NCI-H526 (cell line): ENCODE data around the gene SCUBE1.

ENCODE experiments used
- DNase-seq, 2 experiments: peaks; one replicate each; lab custom pipeline; 2025; lab: John Stamatoyannopoulos, UW

SCUBE1 gene

DNA sequence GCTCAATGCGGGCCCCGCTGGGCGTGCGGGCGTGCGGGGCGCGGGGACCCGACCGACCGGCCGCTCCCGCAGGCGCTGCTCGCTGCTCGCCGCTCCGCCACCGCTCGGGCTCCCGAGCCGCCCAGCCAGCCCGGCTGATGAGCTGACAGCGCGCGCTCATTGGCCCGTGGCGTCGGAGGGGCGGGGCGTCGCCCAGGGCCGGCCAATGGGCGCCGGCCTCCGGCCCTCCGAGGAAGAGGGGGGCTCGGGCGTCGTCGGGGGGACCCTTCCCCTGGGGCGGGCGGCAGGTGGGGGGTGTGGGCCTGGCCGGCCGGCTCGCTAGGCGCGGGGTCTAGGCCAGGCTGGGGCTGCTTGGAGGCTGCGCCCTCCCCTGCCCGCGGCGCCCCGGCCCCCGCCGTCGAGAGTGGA is at the start of gene SCUBE1:
Gene SCUBE1 (minus strand): TSS at position 111 of the 408 bp plus-strand sequence. CDS start 111 bp downstream, outside the sequence.
- peak; percentile 18 to 78 for DNase-seq

DNA sequence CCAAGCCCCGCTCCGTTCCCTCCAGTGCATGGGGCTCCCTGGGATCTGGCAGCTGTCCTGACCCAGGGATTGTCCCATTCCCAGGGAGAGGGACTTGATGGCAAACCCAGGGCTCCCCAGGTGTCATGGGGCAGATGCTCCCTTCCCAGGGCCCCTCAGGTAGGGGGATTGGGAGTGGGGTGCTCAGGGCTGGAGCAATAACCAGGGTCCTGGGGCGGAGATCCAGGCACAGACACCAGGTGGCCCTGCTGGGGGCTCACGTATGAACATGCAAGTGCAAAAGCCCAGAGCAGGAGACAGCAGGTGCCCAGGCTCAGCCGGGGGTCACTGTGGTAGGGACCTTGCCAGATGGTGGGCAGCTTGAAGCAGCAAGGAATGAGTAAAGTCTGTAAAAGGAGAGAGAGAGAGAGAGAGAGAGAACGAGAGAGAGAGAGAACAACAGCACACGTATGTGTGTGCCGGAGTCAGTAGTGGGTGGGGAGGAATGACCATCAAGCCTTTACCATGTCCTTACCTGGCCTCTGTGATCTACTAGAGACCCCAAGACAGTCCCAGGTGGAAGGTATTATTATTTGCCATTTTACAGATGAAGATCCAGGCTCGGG is 49.3 kb upstream of the SCUBE1 start:
- no peak for DNase-seq

GRCh38 chr22:43391306-43391705 is 48.1 kb upstream of the SCUBE1 start:
- no peak for DNase-seq

DNA sequence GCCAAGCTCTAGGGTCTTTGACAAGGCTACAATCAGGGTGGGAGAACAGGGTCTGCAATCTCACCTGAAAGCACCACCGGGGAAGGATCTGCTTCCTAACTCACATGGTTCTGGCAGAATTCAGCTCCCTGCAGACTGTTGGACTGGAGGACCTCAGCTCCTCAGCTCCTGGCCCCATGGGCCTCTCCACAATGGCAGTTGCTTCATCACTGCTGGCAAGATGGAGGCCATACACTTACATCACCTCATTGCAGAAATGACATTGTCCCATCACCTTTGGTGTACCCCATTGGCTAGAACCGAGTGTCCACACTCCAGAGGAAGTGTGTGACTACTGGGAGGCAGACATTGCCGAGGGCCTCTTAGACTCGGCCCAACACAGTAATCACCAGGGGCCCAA is 47.7 kb upstream of the SCUBE1 start:
- DNase-seq: no peak

DNA sequence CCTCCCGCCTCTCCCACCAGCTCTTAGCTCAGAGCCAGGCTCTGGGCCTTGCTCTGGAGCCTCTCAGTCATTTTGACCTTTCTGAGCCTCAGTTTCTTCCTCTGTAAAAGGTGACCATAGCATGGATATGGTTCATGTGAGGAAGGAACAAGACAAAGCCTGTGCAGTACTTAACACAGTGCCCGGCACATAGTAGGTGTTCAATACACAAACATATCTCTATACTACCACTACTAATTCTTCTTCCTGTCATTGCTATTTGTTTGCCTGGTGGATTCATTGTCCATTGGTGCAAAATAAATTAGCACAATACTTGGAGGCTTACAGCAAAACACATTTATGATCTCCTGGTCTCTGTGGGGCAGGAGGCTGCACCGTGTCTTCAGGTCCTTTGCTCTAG is 47.0 kb upstream of the SCUBE1 start:
- no peak for DNase-seq

- no peak for DNase-seq
These were observed 46.2 kb upstream of the SCUBE1 start for GRCh38 chr22:43389227-43389836.

DNA sequence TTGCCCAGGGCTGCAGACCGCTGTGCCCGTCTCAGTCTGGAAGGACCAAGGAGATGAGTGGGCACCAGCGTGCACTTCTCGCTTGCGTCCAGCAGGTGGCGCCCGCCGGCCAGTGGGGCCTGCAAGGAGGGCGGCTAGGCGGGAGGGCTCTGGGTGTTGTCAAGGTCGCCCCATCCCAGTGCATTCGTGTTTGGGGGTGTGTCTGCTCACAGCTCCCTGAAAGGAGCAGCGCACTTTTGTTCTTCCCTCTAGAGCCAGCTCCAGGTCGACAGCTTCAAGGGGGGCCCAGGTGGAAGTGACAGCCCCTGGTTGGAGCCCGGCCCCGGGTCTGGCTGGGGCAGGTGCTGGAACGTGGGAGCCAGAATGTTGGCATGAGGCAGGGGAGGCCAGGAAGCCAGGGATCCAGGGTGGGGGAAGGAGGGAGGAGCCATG is 45.3 kb upstream of the SCUBE1 start:
- DNase-seq: peak; percentile 22 to 68

DNA sequence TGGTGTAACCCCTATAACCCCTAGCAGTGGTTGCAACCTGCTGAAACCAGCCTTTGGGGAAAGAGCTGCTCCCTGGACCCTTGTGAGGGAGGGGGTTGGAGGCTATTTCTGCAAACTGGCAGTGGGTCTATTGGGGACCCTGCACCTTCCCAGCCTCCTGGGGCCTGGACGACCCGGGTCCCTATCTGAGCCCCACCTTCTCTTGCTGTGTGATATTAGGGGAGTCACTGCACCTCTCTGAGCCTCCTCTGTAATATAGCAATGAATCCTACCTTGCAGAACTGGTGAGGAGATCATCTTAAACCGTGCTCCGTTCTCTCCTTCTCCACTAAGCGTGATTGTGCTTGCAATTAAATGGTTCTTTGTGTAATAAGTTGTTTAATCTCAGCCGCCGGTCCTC is 44.6 kb upstream of the SCUBE1 start:
- DNase-seq: no peak

DNA sequence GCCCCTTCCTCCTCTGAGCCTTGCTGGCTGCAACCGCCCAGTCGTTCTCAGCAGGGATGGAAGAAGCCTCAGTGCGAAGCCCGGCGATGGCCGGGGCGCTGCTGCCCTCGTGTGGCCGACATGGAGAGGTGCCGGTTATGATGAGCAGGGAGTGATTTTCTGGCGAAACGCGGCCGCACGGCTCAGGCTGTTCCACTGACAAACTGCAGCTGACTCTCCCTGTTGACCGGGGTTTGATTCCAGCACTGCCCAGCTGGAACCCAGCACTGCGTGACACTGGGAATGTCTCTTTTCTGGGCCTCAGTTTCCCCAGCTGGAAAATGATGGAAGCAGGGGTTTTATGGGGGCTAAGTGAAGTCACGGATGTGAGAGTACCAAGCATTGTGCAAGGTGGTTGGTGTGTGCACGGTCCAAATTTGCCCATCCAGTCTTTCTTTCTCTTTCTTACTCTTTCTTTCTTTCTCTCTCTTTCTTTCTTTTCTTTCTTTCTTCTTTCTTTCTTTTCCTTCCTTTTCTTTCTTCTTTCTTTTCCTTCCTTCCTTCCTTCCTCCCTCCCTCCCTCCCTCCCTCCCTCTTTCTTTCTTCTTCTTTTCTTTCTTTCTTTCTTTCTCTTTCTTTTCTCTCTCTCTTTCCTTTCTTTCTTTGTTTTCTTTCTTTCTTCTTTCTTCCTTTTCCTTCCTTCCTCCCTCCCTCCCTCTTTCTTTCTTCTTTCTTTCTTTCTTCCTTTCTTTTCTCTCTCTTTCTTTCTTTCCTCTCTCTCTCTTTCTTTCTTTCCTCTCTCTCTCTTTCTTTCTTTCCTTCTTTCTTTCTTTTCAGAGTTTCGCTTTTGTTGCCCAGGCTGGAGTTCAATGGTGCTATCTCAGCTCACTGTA is 42.8 kb upstream of the SCUBE1 start:
- peak; percentile 16 to 73 for DNase-seq

- DNase-seq: no peak
These were observed 41.7 kb upstream of the SCUBE1 start for GRCh38 chr22:43384863-43385262.

- no peak for DNase-seq
These were observed 38.5 kb upstream of the SCUBE1 start for GRCh38 chr22:43381693-43382092.

- no peak for DNase-seq
These were observed 34.9 kb upstream of the SCUBE1 start for GRCh38 chr22:43377896-43378704.

DNA sequence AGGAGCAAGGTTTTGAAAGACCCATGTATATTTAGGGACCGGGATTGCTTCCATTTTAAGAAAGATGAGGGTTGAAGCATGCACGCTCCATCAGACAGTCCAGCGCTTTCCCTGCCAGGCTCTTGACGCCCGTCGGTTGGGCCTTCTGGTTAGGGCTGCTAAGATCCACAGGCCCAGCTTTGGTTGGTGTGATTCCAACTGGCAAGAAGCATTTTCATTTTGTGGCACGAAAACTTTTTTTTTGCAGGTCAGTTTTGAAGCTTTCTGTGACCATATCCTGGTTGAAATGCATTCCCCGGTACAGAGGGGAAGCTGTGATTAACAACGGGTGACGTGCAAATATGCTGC is 34.4 kb upstream of the SCUBE1 start:
- no peak for DNase-seq

- no peak for DNase-seq
These were observed 33.8 kb upstream of the SCUBE1 start for GRCh38 chr22:43376765-43377547.

- no peak for DNase-seq
These were observed 32.8 kb upstream of the SCUBE1 start for GRCh38 chr22:43375951-43376455.

DNA sequence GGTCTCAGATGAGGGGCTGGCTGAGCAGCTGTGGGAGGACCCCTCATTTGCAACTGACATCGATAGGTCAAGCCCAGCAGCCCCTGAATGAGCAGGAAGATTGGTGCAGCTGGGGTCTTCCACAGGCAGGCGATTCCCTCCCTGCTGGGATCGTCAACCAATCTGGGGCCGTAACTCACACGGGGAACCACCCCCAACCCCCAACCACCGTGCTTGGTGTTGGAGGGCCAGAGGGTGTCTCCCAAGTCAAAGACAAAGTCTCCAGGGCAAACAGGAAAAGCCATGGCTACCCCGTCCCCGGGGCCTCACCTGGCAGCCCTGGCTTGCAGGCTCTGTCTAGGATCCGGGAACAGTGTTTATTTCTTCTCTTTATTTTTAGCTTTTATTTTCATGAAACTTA is 26.9 kb upstream of the SCUBE1 start:
- no peak for DNase-seq

GRCh38 chr22:43365715-43366440 is 22.7 kb upstream of the SCUBE1 start:
- no peak for DNase-seq

GRCh38 chr22:43364169-43364435 is 20.9 kb upstream of the SCUBE1 start:
- DNase-seq: no peak

GRCh38 chr22:43363315-43364168 is 20.4 kb upstream of the SCUBE1 start:
- no peak for DNase-seq

- no peak for DNase-seq
These were observed 17.4 kb upstream of the SCUBE1 start for GRCh38 chr22:43360576-43360975.
